Measurements from ENCODE around the gene MTHFD1L.

GRCh38 chr6:150929416-150929815 is 63.9 kb downstream of the MTHFD1L start:
- TF ChIP-seq, protein P1, sequence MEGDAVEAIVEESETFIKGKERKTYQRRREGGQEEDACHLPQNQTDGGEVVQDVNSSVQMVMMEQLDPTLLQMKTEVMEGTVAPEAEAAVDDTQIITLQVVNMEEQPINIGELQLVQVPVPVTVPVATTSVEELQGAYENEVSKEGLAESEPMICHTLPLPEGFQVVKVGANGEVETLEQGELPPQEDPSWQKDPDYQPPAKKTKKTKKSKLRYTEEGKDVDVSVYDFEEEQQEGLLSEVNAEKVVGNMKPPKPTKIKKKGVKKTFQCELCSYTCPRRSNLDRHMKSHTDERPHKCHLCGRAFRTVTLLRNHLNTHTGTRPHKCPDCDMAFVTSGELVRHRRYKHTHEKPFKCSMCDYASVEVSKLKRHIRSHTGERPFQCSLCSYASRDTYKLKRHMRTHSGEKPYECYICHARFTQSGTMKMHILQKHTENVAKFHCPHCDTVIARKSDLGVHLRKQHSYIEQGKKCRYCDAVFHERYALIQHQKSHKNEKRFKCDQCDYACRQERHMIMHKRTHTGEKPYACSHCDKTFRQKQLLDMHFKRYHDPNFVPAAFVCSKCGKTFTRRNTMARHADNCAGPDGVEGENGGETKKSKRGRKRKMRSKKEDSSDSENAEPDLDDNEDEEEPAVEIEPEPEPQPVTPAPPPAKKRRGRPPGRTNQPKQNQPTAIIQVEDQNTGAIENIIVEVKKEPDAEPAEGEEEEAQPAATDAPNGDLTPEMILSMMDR (IDR thresholded peaks at IDR 0.05) = no peak
- no peak for TF ChIP-seq POLR2A (IDR thresholded peaks at IDR 0.05; ENCODE audit: low read depth)
